Osteocyte (in vitro differentiated cells): Measurements from ENCODE around the gene RPL7L1. TPM values are rescaled to one million over a fixed set of nuclear protein-coding genes. Genes with fewer than 3 reads are reported as not detected.

Experiments used
- DNase-seq: peaks from one replicate; pipeline ENCODE4 v3.0.0; 2021; ENCODE audit warnings: mixed read lengths; ENCODE audit not compliant: unreplicated experiment; ENCODE audit errors: extremely low spot score
- H3K27ac Mint-ChIP-seq: one replicate; pipeline ENCODE4 v1.8.0; 2021; ENCODE audit warnings: mild to moderate bottlenecking, mixed read lengths; ENCODE audit not compliant: unreplicated experiment
- H3K27me3 Mint-ChIP-seq: one replicate; pipeline ENCODE4 v1.8.0; 2021; ENCODE audit warnings: mixed read lengths; ENCODE audit not compliant: unreplicated experiment
- H3K36me3 Mint-ChIP-seq: one replicate; pipeline ENCODE4 v1.8.0; 2021; ENCODE audit warnings: mixed read lengths; ENCODE audit not compliant: unreplicated experiment
- H3K4me1 Mint-ChIP-seq: one replicate; pipeline ENCODE4 v1.8.0; 2021; ENCODE audit warnings: mixed read lengths; ENCODE audit not compliant: unreplicated experiment
- H3K4me3 Mint-ChIP-seq: one replicate; pipeline ENCODE4 v1.8.0; 2021; ENCODE audit warnings: mild to moderate bottlenecking, moderate library complexity, mixed read lengths; ENCODE audit not compliant: unreplicated experiment
- H3K9me3 Mint-ChIP-seq: one replicate; pipeline ENCODE4 v1.8.0; 2021; ENCODE audit warnings: mixed read lengths; ENCODE audit not compliant: unreplicated experiment
- total RNA-seq: library from RNA; stranded (reverse); gene quantifications from 2 replicates; pipeline ENCODE4 v1.2.1, GENCODE V29; 2021
- TF ChIP-seq, protein P1 (sequence below): fragments of 200-600 bp; sonication (generic); IDR thresholded peaks from 2 replicates; pipeline ENCODE4 v1.5.0; 2021; ENCODE audit warnings: antibody characterized with exemption, mild to moderate bottlenecking, moderate library complexity

Gene RPL7L1
- total RNA-seq, 1 donor from 2014 or later, result 77.4 TPM

- Mint-ChIP-seq H3K4me1 (peaks cover 33% of the 10 kb centered on the region), H3K4me3 (peak within 1 kb of the TSS; percentile 98), H3K27ac (peak within 1 kb of the TSS; percentile 97), H3K9me3 (no peaks in the 10 kb centered on the region), H3K27me3 (no peaks in the 10 kb centered on the region), H3K36me3 (peaks cover 2% of the 10 kb centered on the region)
- DNase-seq, result peak; percentile 96
- TF ChIP-seq, protein P1, sequence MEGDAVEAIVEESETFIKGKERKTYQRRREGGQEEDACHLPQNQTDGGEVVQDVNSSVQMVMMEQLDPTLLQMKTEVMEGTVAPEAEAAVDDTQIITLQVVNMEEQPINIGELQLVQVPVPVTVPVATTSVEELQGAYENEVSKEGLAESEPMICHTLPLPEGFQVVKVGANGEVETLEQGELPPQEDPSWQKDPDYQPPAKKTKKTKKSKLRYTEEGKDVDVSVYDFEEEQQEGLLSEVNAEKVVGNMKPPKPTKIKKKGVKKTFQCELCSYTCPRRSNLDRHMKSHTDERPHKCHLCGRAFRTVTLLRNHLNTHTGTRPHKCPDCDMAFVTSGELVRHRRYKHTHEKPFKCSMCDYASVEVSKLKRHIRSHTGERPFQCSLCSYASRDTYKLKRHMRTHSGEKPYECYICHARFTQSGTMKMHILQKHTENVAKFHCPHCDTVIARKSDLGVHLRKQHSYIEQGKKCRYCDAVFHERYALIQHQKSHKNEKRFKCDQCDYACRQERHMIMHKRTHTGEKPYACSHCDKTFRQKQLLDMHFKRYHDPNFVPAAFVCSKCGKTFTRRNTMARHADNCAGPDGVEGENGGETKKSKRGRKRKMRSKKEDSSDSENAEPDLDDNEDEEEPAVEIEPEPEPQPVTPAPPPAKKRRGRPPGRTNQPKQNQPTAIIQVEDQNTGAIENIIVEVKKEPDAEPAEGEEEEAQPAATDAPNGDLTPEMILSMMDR, result no peak
Observed at GRCh38 chr6:42928986-42929820, 49.8 kb downstream of the RPL7L1 start, which contains the start of gene CNPY3. CNPY3 (plus strand) TSS chr6:42929480; CDS start chr6:42929571, 91 bp downstream.

- no peaks in the 10 kb centered on the region for H3K27me3 Mint-ChIP-seq
- peak overlapping the region; percentile 98 for H3K4me3 Mint-ChIP-seq
- H3K9me3 Mint-ChIP-seq, result no peaks in the 10 kb centered on the region
- H3K27ac Mint-ChIP-seq, result peak overlapping the region; percentile 97
- H3K36me3 Mint-ChIP-seq, result peaks cover 2% of the 10 kb centered on the region
- TF ChIP-seq, protein P1, result no peak
- no peak for DNase-seq
- H3K4me1 Mint-ChIP-seq, result peaks cover 33% of the 10 kb centered on the region
Observed at GRCh38 chr6:42929821-42930360, 50.5 kb downstream of the RPL7L1 start.

DNA sequence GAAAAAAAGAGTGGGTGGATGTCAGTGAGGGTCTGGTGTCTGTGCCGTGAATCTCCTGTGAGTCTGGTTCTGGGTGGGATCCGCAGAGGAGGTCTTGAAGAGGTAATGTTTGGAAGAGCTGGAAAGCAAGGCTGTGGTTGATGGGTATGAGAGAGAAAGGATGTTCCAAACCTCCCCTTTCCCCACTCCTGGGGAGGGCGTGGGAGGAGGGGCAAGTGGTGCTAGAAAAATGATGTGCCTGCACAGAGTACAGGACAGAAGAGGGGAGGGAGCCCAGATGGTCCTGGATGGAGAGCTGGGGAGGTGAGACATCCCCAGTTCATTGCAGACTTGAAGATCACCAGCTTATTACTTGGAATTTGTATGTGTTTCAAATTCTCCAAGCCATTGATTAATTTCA is 53.0 kb downstream of the RPL7L1 start:
- Mint-ChIP-seq H3K36me3 (peaks cover 13% of the 10 kb centered on the region), H3K27me3 (no peaks in the 10 kb centered on the region), H3K4me1 (peaks cover 33% of the 10 kb centered on the region), H3K9me3 (no peaks in the 10 kb centered on the region), H3K4me3 (no peak overlapping the region), H3K27ac (peak overlapping the region; percentile 2)
- no peak for DNase-seq
- TF ChIP-seq, protein P1, result no peak

DNA sequence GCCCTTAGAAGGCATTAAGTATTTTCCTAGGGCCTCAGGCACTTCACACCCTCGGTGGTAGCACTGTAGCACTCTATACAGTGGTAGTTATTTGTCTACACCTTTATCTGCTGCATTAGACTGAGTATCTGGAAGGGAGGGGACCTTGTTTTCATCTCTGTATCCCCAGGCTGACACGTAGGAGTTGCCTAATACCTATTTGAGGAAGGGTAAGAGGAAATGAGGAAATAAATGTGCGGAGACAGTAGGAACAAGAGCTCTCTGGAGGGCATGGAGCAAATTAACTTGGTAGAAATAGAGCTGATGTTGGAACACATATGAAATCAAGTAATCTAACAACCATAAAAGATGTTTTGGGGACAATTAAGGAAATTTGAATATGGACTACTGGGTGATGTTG is 53.8 kb downstream of the RPL7L1 start:
- Mint-ChIP-seq H3K4me3 (no peak overlapping the region), H3K9me3 (no peaks in the 10 kb centered on the region), H3K36me3 (peaks cover 18% of the 10 kb centered on the region), H3K4me1 (peaks cover 33% of the 10 kb centered on the region), H3K27ac (no peak overlapping the region), H3K27me3 (no peaks in the 10 kb centered on the region)
- TF ChIP-seq, protein P1, result no peak
- DNase-seq, result no peak

- no peak overlapping the region for H3K4me3 Mint-ChIP-seq
- TF ChIP-seq, protein P1, result no peak
- no peak for DNase-seq
- no peak overlapping the region for H3K27ac Mint-ChIP-seq
- no peaks in the 10 kb centered on the region for H3K27me3 Mint-ChIP-seq
- peaks cover 19% of the 10 kb centered on the region for H3K36me3 Mint-ChIP-seq
- no peaks in the 10 kb centered on the region for H3K9me3 Mint-ChIP-seq
- H3K4me1 Mint-ChIP-seq, result peaks cover 22% of the 10 kb centered on the region
Observed at GRCh38 chr6:42935322-42935721, 55.9 kb downstream of the RPL7L1 start.
